HEK293T (cell line): Measurements from ENCODE around the gene FARP1.

ENCODE experiments used
- ELF4 ChIP-seq: fragments of 450-650 bp; IDR thresholded peaks from 2 replicates; pipeline ENCODE4 v1.6.1; 2017; ENCODE audit warnings: antibody characterized with exemption
- FOXK2 ChIP-seq: fragments of 450-650 bp; IDR thresholded peaks from 2 replicates; pipeline ENCODE4 v1.6.1; 2016; ENCODE audit warnings: mild to moderate bottlenecking
- FOXM1 ChIP-seq: fragments of 450-650 bp; IDR thresholded peaks from 2 replicates; pipeline ENCODE4 v1.6.1; 2017; ENCODE audit warnings: mild to moderate bottlenecking, borderline replicate concordance
- HDGF ChIP-seq: fragments of 450-650 bp; IDR thresholded peaks from 2 replicates; pipeline ENCODE4 v1.6.1; 2017; ENCODE audit warnings: antibody characterized with exemption, borderline replicate concordance
- L3MBTL2 ChIP-seq: fragments of 450-650 bp; conservative IDR thresholded peaks from 2 replicates; pipeline ENCODE4 v1.6.1; 2016; ENCODE audit warnings: mild to moderate bottlenecking
- LEF1 ChIP-seq: fragments of 450-650 bp; IDR thresholded peaks from 2 replicates; pipeline ENCODE4 v1.6.1; 2017; ENCODE audit warnings: mild to moderate bottlenecking, borderline replicate concordance
- NFRKB ChIP-seq: fragments of 450-650 bp; IDR thresholded peaks from 2 replicates; pipeline ENCODE4 v1.6.1; 2016; ENCODE audit warnings: mild to moderate bottlenecking, moderate library complexity
- SUZ12 ChIP-seq: fragments of 450-650 bp; IDR thresholded peaks from 2 replicates; pipeline ENCODE4 v1.6.1; 2016; ENCODE audit warnings: mild to moderate bottlenecking
- TARDBP ChIP-seq: fragments of 450-650 bp; IDR thresholded peaks from 2 replicates; pipeline ENCODE4 v1.6.1; 2016

GRCh38 chr13:98317573-98318171 is 174.8 kb downstream of the FARP1 start:
- TF ChIP-seq TARDBP (no peak), L3MBTL2 (no peak), ELF4 (no peak), SUZ12 (no peak), FOXK2 (no peak), FOXM1 (no peak), HDGF (no peak), LEF1 (no peak), NFRKB (no peak)
